Activated CD8-positive, alpha-beta T cell treated with anti-CD3 and anti-CD28 coated beads for 36 hours (primary cell): ENCODE results near the gene KSR2. TPM values are rescaled to one million over a fixed set of nuclear protein-coding genes. Genes with fewer than 3 reads are reported as not detected.

ENCODE experiments used
- ATAC-seq: fragments of 200-7000 bp; cut with Tn5 transposase; one replicate; pipeline ENCODE4 v1.10.0; 2021; ENCODE audit warnings: mild to moderate bottlenecking, moderate library complexity
- CTCF ChIA-PET: fragments of 350-600 bp; sonication (Branson Sonifier 250); formaldehyde crosslinking; loops from one replicate; lab custom pipeline; 2021; ENCODE audit warnings: antibody characterized with exemption; lab: Charles Lee
- POLR2A ChIA-PET: fragments of 350-600 bp; sonication (Branson Sonifier 250); formaldehyde crosslinking; loops from one replicate; lab custom pipeline; 2021; ENCODE audit warnings: antibody characterized with exemption; lab: Charles Lee
- DNase-seq: peaks from one replicate; pipeline ENCODE4 v3.0.0-alpha.2; 2020
- H3K27ac Mint-ChIP-seq: one replicate; pipeline ENCODE4 v1.8.0; 2021; ENCODE audit warnings: mild to moderate bottlenecking, mixed read lengths
- H3K27me3 Mint-ChIP-seq: one replicate; pipeline ENCODE4 v1.8.0; 2021; ENCODE audit warnings: mixed read lengths
- H3K36me3 Mint-ChIP-seq: one replicate; pipeline ENCODE4 v1.8.0; 2021; ENCODE audit warnings: low read depth, mixed read lengths
- H3K4me1 Mint-ChIP-seq: one replicate; pipeline ENCODE4 v1.8.0; 2021; ENCODE audit warnings: low read depth, mixed read lengths
- H3K4me3 Mint-ChIP-seq: one replicate; pipeline ENCODE4 v1.8.0; 2021; ENCODE audit warnings: mild to moderate bottlenecking, moderate library complexity, mixed read lengths
- H3K9me3 Mint-ChIP-seq: one replicate; pipeline ENCODE4 v1.8.0; 2021; ENCODE audit warnings: mixed read lengths
- CTCF ChIP-seq: fragments of 200-600 bp; IDR thresholded peaks from one replicate; pipeline ENCODE4 v1.8.0; 2022; ENCODE audit warnings: antibody characterized with exemption, mild to moderate bottlenecking
- intact Hi-C: fragments of 100-400 bp; cut with micrococcal nuclease; formaldehyde crosslinking; loops from one replicate; pipeline ENCODE4 v1.10.0; 2022
- total RNA-seq, 2 experiments: library from RNA; stranded (reverse); gene quantifications; one replicate each; pipeline ENCODE4 v1.2.3, GENCODE V29; 2021

The KSR2 gene
- total RNA-seq, 2 experiments from 2014 or later: 0.02 TPM; not detected in 1

DNA sequence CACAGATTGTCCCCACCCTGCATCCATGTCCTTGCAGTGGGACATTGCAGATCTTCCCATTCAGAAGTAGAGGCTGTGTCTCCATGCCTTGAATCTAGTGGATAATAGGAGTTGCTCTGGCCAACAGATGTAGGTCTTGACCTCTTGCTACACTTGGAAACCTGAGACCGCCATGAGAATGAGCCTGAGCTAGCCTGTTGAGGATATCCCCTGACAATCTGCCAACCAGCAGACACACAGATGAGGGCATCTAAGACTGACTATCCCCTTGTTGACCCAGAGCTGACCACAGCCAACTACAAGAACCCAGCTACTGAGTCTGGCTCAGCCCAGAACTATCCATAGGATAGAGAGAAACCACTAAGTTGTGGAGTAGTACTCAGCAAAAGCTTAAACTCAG lies 446.2 kb downstream of the KSR2 start:
- no peak for TF ChIP-seq CTCF
- Mint-ChIP-seq H3K27ac (no peak overlapping the region), H3K36me3 (no peaks in the 10 kb centered on the region), H3K4me1 (no peaks in the 10 kb centered on the region), H3K27me3 (no peaks in the 10 kb centered on the region), H3K4me3 (no peak overlapping the region), H3K9me3 (no peaks in the 10 kb centered on the region)
- POLR2A ChIA-PET: no interaction called here
- no peak for ATAC-seq
- CTCF ChIA-PET: no interaction called here
- intact Hi-C loops: no loop called here
- DNase-seq: no peak

- TF ChIP-seq CTCF: no peak
- Mint-ChIP-seq H3K4me3 (no peak overlapping the region), H3K9me3 (peaks cover 3% of the 10 kb centered on the region), H3K27me3 (peaks cover 1% of the 10 kb centered on the region), H3K36me3 (no peaks in the 10 kb centered on the region), H3K4me1 (no peaks in the 10 kb centered on the region), H3K27ac (no peak overlapping the region)
- DNase-seq (no peak), ATAC-seq (no peak)
- POLR2A ChIA-PET: no interaction called here
- intact Hi-C loops: no loop called here
- CTCF ChIA-PET: no interaction called here
Observed at GRCh38 chr12:117521867-117522266, 446.9 kb downstream of the KSR2 start.

DNA sequence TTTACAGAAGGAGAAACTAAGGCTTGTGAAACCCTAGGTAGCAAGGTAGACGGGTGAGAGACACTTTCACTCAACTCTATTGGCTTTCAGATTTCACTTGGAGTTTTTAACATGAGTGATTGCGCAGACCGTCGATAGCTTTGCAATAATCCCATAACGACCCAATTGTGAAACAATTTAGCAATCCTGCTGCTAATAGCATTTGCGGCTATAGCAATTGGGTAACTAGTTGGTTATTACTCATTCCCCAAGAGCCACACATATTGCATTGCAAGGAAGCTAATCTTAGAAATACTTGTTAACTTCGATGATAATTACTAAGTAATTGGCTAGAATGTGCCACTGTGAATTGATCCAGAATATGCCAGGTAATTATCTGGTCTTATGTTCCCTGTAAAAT lies 447.4 kb downstream of the KSR2 start:
- H3K9me3 Mint-ChIP-seq: peaks cover 3% of the 10 kb centered on the region
- no peak overlapping the region for H3K4me3 Mint-ChIP-seq
- H3K4me1 Mint-ChIP-seq: no peaks in the 10 kb centered on the region
- intact Hi-C loops: no loop called here
- ChIA-PET CTCF (no interaction called here), POLR2A (no interaction called here)
- ATAC-seq (no peak), DNase-seq (no peak)
- TF ChIP-seq CTCF: no peak
- H3K27ac Mint-ChIP-seq: no peak overlapping the region
- no peaks in the 10 kb centered on the region for H3K36me3 Mint-ChIP-seq
- peaks cover 1% of the 10 kb centered on the region for H3K27me3 Mint-ChIP-seq

DNA sequence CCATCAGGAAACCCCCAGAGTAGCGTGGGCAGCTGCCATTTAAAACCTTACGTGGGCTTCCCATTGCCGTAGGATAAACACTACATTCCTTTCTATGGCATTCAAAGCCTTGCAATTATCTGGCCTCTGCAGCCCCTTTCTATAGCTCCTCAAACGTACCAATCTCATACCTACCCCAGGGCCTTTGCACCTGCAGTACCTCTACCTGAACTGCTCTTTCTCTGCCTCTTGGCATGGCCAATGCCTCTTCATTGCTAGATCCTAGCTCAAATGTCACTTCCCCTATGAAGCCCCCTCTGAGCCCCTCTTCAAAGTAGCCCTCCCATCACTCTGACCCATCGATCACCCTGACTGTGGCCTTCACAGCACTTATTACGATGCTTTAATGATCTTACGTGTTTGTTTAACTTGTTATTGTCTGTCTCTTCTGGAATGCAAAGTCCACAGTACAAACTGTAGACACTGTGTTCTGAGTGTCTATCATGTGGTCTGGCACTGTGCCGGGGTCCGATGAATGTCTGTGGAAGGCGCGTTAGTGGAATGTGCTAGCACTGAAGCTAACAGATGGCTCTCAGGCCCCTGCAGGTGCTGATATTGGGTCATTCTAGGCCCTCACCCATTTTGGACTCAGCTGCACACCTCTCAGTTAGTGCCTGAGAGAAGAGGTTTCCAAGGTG lies 450.1 kb downstream of the KSR2 start:
- Mint-ChIP-seq H3K27me3 (peaks cover 1% of the 10 kb centered on the region), H3K36me3 (no peaks in the 10 kb centered on the region), H3K27ac (no peak overlapping the region), H3K9me3 (peaks cover 3% of the 10 kb centered on the region), H3K4me3 (no peak overlapping the region), H3K4me1 (no peaks in the 10 kb centered on the region)
- TF ChIP-seq CTCF: no peak
- ATAC-seq (no peak), DNase-seq (no peak)
- intact Hi-C loops: no loop called here
- CTCF ChIA-PET: interaction anchor here (1.0 to 1.1 kb wide), 2 partner anchors 63 to 356 kb away, joined by 3 read pairs; no protein-coding TSS in a partner anchor
- POLR2A ChIA-PET: no interaction called here

GRCh38 chr12:117517219-117517739 lies 451.5 kb downstream of the KSR2 start:
- H3K4me3 Mint-ChIP-seq: no peak overlapping the region
- TF ChIP-seq CTCF: no peak
- ChIA-PET POLR2A (no interaction called here), CTCF (no interaction called here)
- intact Hi-C loops: no loop called here
- H3K9me3 Mint-ChIP-seq: peaks cover 3% of the 10 kb centered on the region
- DNase-seq: no peak
- H3K27ac Mint-ChIP-seq: no peak overlapping the region
- no peak for ATAC-seq
- H3K36me3 Mint-ChIP-seq: no peaks in the 10 kb centered on the region
- peaks cover 1% of the 10 kb centered on the region for H3K27me3 Mint-ChIP-seq
- no peaks in the 10 kb centered on the region for H3K4me1 Mint-ChIP-seq
